Upper lobe of left lung (tissue), 6 donors: ENCODE data around the gene FBN2. TPM values are rescaled to one million over a fixed set of nuclear protein-coding genes. Genes with fewer than 3 reads are reported as not detected.

ENCODE experiments used
- ATAC-seq, 2 donors: fragments of 200-7000 bp; cut with Tn5 transposase; one replicate each; pipeline ENCODE4 v1.9.1; 2022; ENCODE audit warnings: mild to moderate bottlenecking in 2 of 2, moderate library complexity in 2 of 2; ENCODE audit not compliant: low FRiP score in 2 of 2
- DNase-seq, 2 donors: peaks; one replicate each; pipeline ENCODE4 v3.0.0-alpha.2; 2019 to 2020
- H3K27ac ChIP-seq, 4 donors: fragments of 200-600 bp; sonication (generic); one replicate each; pipeline ENCODE4 v1.5.1; 2016 to 2019
- H3K27me3 ChIP-seq, 4 donors: fragments of 200-600 bp; sonication (generic); one replicate each; pipeline ENCODE4 v1.5.1; 2017 to 2019
- H3K36me3 ChIP-seq, 4 donors: fragments of 200-600 bp; sonication (generic); one replicate each; pipeline ENCODE4 v1.5.1; 2016 to 2019
- H3K4me1 ChIP-seq, 4 donors: fragments of 200-600 bp; sonication (generic); one replicate each; pipeline ENCODE4 v1.5.1; 2018 to 2019
- H3K4me3 ChIP-seq, 4 donors: fragments of 200-600 bp; sonication (generic); one replicate each; pipeline ENCODE4 v1.5.1; 2017 to 2019; ENCODE audit warnings: mild to moderate bottlenecking in 2 of 4, moderate library complexity in 1 of 4
- H3K9me3 ChIP-seq, 4 donors: fragments of 200-600 bp; sonication (generic); one replicate each; pipeline ENCODE4 v1.5.1; 2018 to 2019
- EP300 ChIP-seq, 4 donors: sonication (generic); formaldehyde crosslinking; IDR thresholded peaks; one replicate each; pipeline ENCODE4 v1.5.1; 2017; ENCODE audit warnings: antibody characterized with exemption in 4 of 4, control low read depth in 2 of 4
- POLR2A ChIP-seq, 4 donors: fragments of 450-650 bp; IDR thresholded peaks; one replicate each; pipeline ENCODE4 v1.5.1; 2016 to 2017; ENCODE audit warnings: antibody characterized with exemption in 4 of 4, mild to moderate bottlenecking in 2 of 4
- POLR2AphosphoS5 ChIP-seq, 2 donors: sonication (generic); formaldehyde crosslinking; IDR thresholded peaks; one replicate each; pipeline ENCODE4 v1.5.1; 2017; ENCODE audit warnings: antibody characterized with exemption in 2 of 2
- WGBS, 2 donors: methylation state at CpG; one replicate each; pipeline ENCODE4 v1.1.5; 2017 to 2018; 5-methylcytosine and 5-hydroxymethylcytosine counted together
- total RNA-seq, 6 donors: library from RNA; depleted of rRNA in 4 of 6; stranded (reverse); fragments of >200 nt in 4 of 6; gene quantifications; one replicate each; pipeline versions ENCODE4 v1.1.0 to v1.2.1, GENCODE V29; 2016 to 2021
- TF ChIP-seq, protein P1 (sequence below), 6 experiments: fragments of 450-650 bp in 4 of 6; fragments of 200-600 bp in 2 of 6; sonication (generic) in 2 of 6; IDR thresholded peaks; one replicate each; pipeline ENCODE4 v1.5.1; 2016 to 2019; ENCODE audit warnings: antibody characterized with exemption in 6 of 6
- donor health status: DM: no; HTN: no; CAD: no; lungs with moderate emphysema.
- donor health status: DM: no; HTN: yes; CAD: no; lungs with severe emphysema.

The FBN2 gene
- total RNA-seq, 6 donors from 2014 or later, result under 0.01 to 1.7 (median 0.39) TPM

DNA sequence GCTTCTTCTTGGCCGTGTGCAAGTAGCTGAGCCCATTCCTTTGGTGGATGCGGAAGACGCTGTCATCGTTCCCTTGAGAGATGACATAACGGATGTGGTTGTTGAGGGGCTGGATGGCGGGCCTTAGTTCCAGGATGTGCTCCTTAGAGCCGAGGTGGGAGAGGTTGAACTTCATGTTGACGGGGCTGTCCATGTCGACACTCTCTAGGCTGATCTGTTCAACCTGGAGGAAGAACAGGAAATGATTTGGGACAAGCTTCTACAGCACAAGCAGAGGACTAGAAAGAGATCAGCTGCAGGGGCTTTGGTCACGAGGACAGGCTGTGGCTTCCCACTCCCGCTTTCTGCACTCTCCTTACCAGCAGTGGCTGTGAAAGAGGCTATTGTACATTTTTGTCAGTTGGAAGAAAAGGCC, 278.4 kb downstream of the FBN2 start:
- no peak overlapping the region for H3K27ac ChIP-seq
- TF ChIP-seq, protein P1, sequence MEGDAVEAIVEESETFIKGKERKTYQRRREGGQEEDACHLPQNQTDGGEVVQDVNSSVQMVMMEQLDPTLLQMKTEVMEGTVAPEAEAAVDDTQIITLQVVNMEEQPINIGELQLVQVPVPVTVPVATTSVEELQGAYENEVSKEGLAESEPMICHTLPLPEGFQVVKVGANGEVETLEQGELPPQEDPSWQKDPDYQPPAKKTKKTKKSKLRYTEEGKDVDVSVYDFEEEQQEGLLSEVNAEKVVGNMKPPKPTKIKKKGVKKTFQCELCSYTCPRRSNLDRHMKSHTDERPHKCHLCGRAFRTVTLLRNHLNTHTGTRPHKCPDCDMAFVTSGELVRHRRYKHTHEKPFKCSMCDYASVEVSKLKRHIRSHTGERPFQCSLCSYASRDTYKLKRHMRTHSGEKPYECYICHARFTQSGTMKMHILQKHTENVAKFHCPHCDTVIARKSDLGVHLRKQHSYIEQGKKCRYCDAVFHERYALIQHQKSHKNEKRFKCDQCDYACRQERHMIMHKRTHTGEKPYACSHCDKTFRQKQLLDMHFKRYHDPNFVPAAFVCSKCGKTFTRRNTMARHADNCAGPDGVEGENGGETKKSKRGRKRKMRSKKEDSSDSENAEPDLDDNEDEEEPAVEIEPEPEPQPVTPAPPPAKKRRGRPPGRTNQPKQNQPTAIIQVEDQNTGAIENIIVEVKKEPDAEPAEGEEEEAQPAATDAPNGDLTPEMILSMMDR (IDR thresholded peaks at IDR 0.05), result no peak
- TF ChIP-seq EP300 (IDR thresholded peaks at IDR 0.05), result no peak
- TF ChIP-seq POLR2A (IDR thresholded peaks at IDR 0.05), result no peak
- TF ChIP-seq POLR2AphosphoS5 (IDR thresholded peaks at IDR 0.05), result no peak
- H3K36me3 ChIP-seq, result no peaks in the 10 kb centered on the region
- ATAC-seq, result no peak
- no peak for DNase-seq
- no peak overlapping the region for H3K4me3 ChIP-seq
- H3K9me3 ChIP-seq, result no peaks in the 10 kb centered on the region
- no peaks in the 10 kb centered on the region for H3K4me1 ChIP-seq
- 85 to 86% methylated on average over 11 of the region's 11 CpGs for WGBS, 2 donors
- H3K27me3 ChIP-seq, result no peaks in the 10 kb centered on the region

DNA sequence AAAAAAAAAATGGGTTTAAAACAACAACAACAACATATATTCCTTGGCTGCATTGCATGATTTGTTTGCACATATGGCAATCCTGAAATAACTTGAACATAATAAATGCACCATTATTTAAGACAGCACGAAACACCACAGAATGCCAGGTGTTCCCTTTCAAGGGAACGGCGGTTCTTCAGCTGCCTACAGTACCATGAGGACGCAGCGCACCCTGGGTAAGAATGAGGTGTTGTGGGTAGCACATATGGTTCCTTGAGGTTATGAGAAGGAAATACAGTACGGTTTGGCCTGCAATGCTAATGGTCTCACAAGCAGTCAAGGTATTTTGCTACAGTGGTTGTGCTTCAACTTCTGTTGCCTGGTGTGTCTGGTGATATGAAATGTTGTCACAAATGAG, 279.7 kb downstream of the FBN2 start:
- Histone ChIP-seq H3K27ac (no peak overlapping the region), H3K36me3 (no peaks in the 10 kb centered on the region), H3K27me3 (no peaks in the 10 kb centered on the region), H3K4me3 (no peak overlapping the region), H3K9me3 (no peaks in the 10 kb centered on the region), H3K4me1 (no peaks in the 10 kb centered on the region)
- TF ChIP-seq POLR2A (IDR thresholded peaks at IDR 0.05), result no peak
- TF ChIP-seq POLR2AphosphoS5 (IDR thresholded peaks at IDR 0.05), result no peak
- no peak for TF ChIP-seq EP300 (IDR thresholded peaks at IDR 0.05)
- TF ChIP-seq, protein P1 (IDR thresholded peaks at IDR 0.05), result no peak
- no peak for ATAC-seq
- DNase-seq, result no peak
- WGBS, 2 donors, result 89 to 91% methylated on average over 6 of the region's 6 CpGs

DNA sequence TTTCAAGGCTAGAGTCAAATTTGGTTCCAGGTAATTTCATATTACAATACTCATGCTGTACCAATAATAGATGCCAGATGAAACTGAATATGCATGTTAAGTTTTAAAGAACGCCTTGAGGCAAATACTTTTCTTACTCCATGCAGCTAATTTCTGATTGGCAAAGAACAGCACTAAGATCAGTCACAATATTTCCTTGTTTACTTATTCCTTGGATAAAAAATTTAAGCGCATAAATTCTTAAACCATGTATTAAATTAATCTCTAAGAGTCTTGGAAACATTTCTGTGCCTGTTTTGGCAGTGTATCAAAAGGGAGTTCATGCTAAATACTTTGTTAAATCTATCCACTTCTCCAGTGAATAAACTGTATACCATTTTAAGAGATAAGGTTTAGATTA, 281.0 kb downstream of the FBN2 start:
- no peaks in the 10 kb centered on the region for H3K9me3 ChIP-seq
- WGBS, 2 donors, result 42 to 59% methylated on average over 2 of the region's 2 CpGs
- no peak overlapping the region for H3K4me3 ChIP-seq
- no peaks in the 10 kb centered on the region for H3K4me1 ChIP-seq
- no peaks in the 10 kb centered on the region for H3K36me3 ChIP-seq
- H3K27ac ChIP-seq, result no peak overlapping the region
- no peak for ATAC-seq
- H3K27me3 ChIP-seq, result no peaks in the 10 kb centered on the region
- TF ChIP-seq, protein P1 (IDR thresholded peaks at IDR 0.05), result no peak
- TF ChIP-seq POLR2AphosphoS5 (IDR thresholded peaks at IDR 0.05), result no peak
- no peak for TF ChIP-seq POLR2A (IDR thresholded peaks at IDR 0.05)
- TF ChIP-seq EP300 (IDR thresholded peaks at IDR 0.05), result no peak
- DNase-seq, result no peak

DNA sequence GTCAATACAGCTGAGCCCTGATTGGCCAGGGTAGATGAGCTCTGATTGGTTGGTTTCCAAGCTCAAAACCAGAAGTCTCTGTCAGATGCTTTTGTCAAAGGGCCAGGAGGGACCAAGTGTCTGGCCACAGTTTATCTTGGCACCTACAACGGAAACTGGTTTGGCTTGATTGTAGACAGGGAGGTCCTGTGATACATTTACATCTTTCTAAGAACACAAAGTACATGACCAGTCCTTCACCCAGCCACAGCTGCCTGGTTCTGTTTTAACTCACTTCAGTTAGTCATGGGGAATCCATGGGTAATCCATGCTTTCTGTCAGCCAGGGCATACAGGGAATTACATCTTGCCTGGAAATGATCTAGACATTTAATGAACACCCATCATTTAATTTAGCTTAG, 283.3 kb downstream of the FBN2 start:
- Histone ChIP-seq H3K4me1 (no peaks in the 10 kb centered on the region), H3K36me3 (no peaks in the 10 kb centered on the region), H3K4me3 (no peak overlapping the region), H3K27me3 (no peaks in the 10 kb centered on the region), H3K9me3 (no peaks in the 10 kb centered on the region), H3K27ac (no peak overlapping the region)
- TF ChIP-seq POLR2AphosphoS5 (IDR thresholded peaks at IDR 0.05), result no peak
- TF ChIP-seq, protein P1 (IDR thresholded peaks at IDR 0.05), result no peak
- 93% methylated on average over 1 of the region's 1 CpG; no CpG with 5 or more reads in 1 of the 2 donors for WGBS, 2 donors
- no peak for ATAC-seq
- no peak for DNase-seq

DNA sequence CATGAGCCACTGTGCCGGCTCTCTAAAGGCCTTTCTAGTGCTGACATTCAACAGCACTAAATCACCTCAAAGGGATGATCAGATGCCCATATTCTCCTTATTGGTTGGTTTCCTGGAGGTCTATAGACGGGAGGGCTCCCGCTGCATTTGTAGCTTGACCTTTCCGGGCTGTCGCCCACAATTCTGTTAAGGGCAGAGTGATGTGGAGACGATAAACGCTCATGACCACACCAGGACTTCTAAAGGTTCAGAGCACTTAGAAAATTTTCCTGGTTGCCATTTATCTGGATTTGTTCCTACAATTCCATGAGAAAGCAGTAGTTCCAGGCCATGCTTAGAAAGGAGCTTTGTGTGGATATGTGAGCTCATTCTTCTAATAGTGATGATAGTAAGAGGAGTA, 284.2 kb downstream of the FBN2 start:
- H3K4me3 ChIP-seq, result no peak overlapping the region
- H3K4me1 ChIP-seq, result no peaks in the 10 kb centered on the region
- 93 to 97% methylated on average over 7 of the region's 7 CpGs for WGBS, 2 donors
- no peaks in the 10 kb centered on the region for H3K36me3 ChIP-seq
- no peaks in the 10 kb centered on the region for H3K27me3 ChIP-seq
- no peak overlapping the region for H3K27ac ChIP-seq
- H3K9me3 ChIP-seq, result no peaks in the 10 kb centered on the region
- DNase-seq (no peak), ATAC-seq (no peak)
- TF ChIP-seq, protein P1 (IDR thresholded peaks at IDR 0.05), result no peak
- no peak for TF ChIP-seq EP300 (IDR thresholded peaks at IDR 0.05)
- TF ChIP-seq POLR2A (IDR thresholded peaks at IDR 0.05), result no peak
- TF ChIP-seq POLR2AphosphoS5 (IDR thresholded peaks at IDR 0.05), result no peak
